WTC11 (cell line): ENCODE measurements around the gene GALR3. TPM values are rescaled to one million over a fixed set of nuclear protein-coding genes. Genes with fewer than 3 reads are reported as not detected.

Experiments
- CBFB ChIP-seq: sonication (generic); formaldehyde crosslinking; IDR thresholded peaks from 2 replicates; pipeline ENCODE4 v1.8.1; 2022; ENCODE audit warnings: mild to moderate bottlenecking, low read depth, missing genetic modification reagents
- CTCF ChIP-seq: fragments of 200-600 bp; IDR thresholded peaks from 2 replicates; pipeline ENCODE4 v1.8.0; 2022; ENCODE audit warnings: antibody characterized with exemption
- E2F5 ChIP-seq: sonication (generic); formaldehyde crosslinking; IDR thresholded peaks from 2 replicates; pipeline ENCODE4 v1.8.1; 2022; ENCODE audit warnings: mild to moderate bottlenecking, moderate library complexity, missing genetic modification reagents
- JUN ChIP-seq: sonication (generic); formaldehyde crosslinking; IDR thresholded peaks from 2 replicates; pipeline ENCODE4 v1.8.0; 2023; ENCODE audit warnings: mild to moderate bottlenecking, missing genetic modification reagents
- KAT7 ChIP-seq: sonication (generic); formaldehyde crosslinking; IDR thresholded peaks from 2 replicates; pipeline ENCODE4 v1.8.1; 2023; ENCODE audit warnings: missing genetic modification reagents, mild to moderate bottlenecking, borderline replicate concordance
- NFYB ChIP-seq: sonication (generic); formaldehyde crosslinking; conservative IDR thresholded peaks from 2 replicates; pipeline ENCODE4 v1.8.0; 2022; ENCODE audit warnings: low read depth, missing genetic modification reagents
- NR3C1 ChIP-seq: sonication (generic); formaldehyde crosslinking; conservative IDR thresholded peaks from 2 replicates; pipeline ENCODE4 v1.8.1; 2023; ENCODE audit warnings: low read depth, mild to moderate bottlenecking, missing genetic modification reagents
- PRDM15 ChIP-seq: sonication (generic); formaldehyde crosslinking; IDR thresholded peaks from 2 replicates; pipeline ENCODE4 v1.8.0; 2022; ENCODE audit warnings: missing genetic modification reagents
- SMAD3 ChIP-seq: sonication (generic); formaldehyde crosslinking; IDR thresholded peaks from 2 replicates; pipeline ENCODE4 v1.8.0; 2022; ENCODE audit warnings: missing genetic modification reagents, mild to moderate bottlenecking, borderline replicate concordance
- TEAD1 ChIP-seq: sonication (generic); formaldehyde crosslinking; IDR thresholded peaks from 2 replicates; pipeline ENCODE4 v1.8.0; 2022; ENCODE audit warnings: mild to moderate bottlenecking, missing genetic modification reagents
- ZNF121 ChIP-seq: sonication (generic); formaldehyde crosslinking; IDR thresholded peaks from 2 replicates; pipeline ENCODE4 v1.8.0; 2023; ENCODE audit warnings: missing genetic modification reagents
- ZNF138 ChIP-seq: sonication (generic); formaldehyde crosslinking; conservative IDR thresholded peaks from 2 replicates; pipeline ENCODE4 v1.8.1; 2022; ENCODE audit warnings: mild to moderate bottlenecking, moderate library complexity, missing genetic modification reagents
- ZNF232 ChIP-seq: sonication (generic); formaldehyde crosslinking; IDR thresholded peaks from 2 replicates; pipeline ENCODE4 v1.8.0; 2022; ENCODE audit warnings: mild to moderate bottlenecking, missing genetic modification reagents
- ZNF416 ChIP-seq: fragments of 250-450 bp; sonication (Bioruptor Pico); IDR thresholded peaks from 2 replicates; pipeline ENCODE4 v1.9.0; 2021; ENCODE audit warnings: mild to moderate bottlenecking, inconsistent platforms
- total RNA-seq: library from RNA; stranded (reverse); gene quantifications from 3 replicates; pipeline ENCODE4 v1.2.3, GENCODE V29; 2021
- TF ChIP-seq, protein P1 (sequence below): sonication (generic); formaldehyde crosslinking; IDR thresholded peaks from 2 replicates; pipeline ENCODE4 v1.8.0; 2023; ENCODE audit warnings: missing genetic modification reagents
- TF ChIP-seq, protein P2 (sequence below): sonication (generic); formaldehyde crosslinking; IDR thresholded peaks from 2 replicates; pipeline ENCODE4 v1.8.0; 2023; ENCODE audit warnings: missing genetic modification reagents, mild to moderate bottlenecking, borderline replicate concordance
- TF ChIP-seq, protein P3 (sequence below): sonication (generic); formaldehyde crosslinking; IDR thresholded peaks from 2 replicates; pipeline ENCODE4 v1.8.1; 2023; ENCODE audit warnings: mild to moderate bottlenecking, missing genetic modification reagents
- TF ChIP-seq, protein P4 (sequence below): fragments of 250-450 bp; sonication (Bioruptor Pico); conservative IDR thresholded peaks from 2 replicates; pipeline ENCODE4 v1.9.0; 2021; ENCODE audit warnings: mild to moderate bottlenecking
- TF ChIP-seq, protein P5 (sequence below): sonication (generic); formaldehyde crosslinking; IDR thresholded peaks from 2 replicates; pipeline ENCODE4 v1.8.0; 2023; ENCODE audit warnings: mild to moderate bottlenecking, missing genetic modification reagents

The GALR3 gene
- total RNA-seq, 1 experiment from 2014 or later = 0.79 TPM

GRCh38 chr22:37818409-37819104, 4.6 kb upstream of the GALR3 start (continued):
- TF ChIP-seq E2F5 (CRISPR knock-in tag) (peak; percentile 71; the same call in 1 of the 2 replicates), KAT7 (CRISPR knock-in tag) (no peak), CTCF (no peak), CBFB (CRISPR knock-in tag) (no peak), TEAD1 (peak; percentile 78; the same call in 1 of the 2 replicates), NFYB (CRISPR knock-in tag) (0 out of 2 replicates have a peak, but pooled peaks have one; percentile 23), ZNF416 (CRISPR knock-in tag) (0 out of 2 replicates have a peak, but pooled peaks have one; percentile 58), ZNF232 (CRISPR knock-in tag) (peak; percentile 59; the same call in 1 of the 2 replicates), ZNF121 (no peak; the same call in 1 of the 2 replicates), SMAD3 (peak; percentile 91), NR3C1 (CRISPR knock-in tag) (peak; percentile 87; the same call in 1 of the 2 replicates), ZNF138 (CRISPR knock-in tag) (peak; percentile 92; the same call in 1 of the 2 replicates), JUN (CRISPR knock-in tag) (peak; percentile 58), PRDM15 (CRISPR knock-in tag) (peak; percentile 39; the same call in 1 of the 2 replicates)
- TF ChIP-seq, protein P1, sequence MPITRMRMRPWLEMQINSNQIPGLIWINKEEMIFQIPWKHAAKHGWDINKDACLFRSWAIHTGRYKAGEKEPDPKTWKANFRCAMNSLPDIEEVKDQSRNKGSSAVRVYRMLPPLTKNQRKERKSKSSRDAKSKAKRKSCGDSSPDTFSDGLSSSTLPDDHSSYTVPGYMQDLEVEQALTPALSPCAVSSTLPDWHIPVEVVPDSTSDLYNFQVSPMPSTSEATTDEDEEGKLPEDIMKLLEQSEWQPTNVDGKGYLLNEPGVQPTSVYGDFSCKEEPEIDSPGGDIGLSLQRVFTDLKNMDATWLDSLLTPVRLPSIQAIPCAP (CRISPR knock-in tag) = peak; percentile 87
- TF ChIP-seq, protein P2, sequence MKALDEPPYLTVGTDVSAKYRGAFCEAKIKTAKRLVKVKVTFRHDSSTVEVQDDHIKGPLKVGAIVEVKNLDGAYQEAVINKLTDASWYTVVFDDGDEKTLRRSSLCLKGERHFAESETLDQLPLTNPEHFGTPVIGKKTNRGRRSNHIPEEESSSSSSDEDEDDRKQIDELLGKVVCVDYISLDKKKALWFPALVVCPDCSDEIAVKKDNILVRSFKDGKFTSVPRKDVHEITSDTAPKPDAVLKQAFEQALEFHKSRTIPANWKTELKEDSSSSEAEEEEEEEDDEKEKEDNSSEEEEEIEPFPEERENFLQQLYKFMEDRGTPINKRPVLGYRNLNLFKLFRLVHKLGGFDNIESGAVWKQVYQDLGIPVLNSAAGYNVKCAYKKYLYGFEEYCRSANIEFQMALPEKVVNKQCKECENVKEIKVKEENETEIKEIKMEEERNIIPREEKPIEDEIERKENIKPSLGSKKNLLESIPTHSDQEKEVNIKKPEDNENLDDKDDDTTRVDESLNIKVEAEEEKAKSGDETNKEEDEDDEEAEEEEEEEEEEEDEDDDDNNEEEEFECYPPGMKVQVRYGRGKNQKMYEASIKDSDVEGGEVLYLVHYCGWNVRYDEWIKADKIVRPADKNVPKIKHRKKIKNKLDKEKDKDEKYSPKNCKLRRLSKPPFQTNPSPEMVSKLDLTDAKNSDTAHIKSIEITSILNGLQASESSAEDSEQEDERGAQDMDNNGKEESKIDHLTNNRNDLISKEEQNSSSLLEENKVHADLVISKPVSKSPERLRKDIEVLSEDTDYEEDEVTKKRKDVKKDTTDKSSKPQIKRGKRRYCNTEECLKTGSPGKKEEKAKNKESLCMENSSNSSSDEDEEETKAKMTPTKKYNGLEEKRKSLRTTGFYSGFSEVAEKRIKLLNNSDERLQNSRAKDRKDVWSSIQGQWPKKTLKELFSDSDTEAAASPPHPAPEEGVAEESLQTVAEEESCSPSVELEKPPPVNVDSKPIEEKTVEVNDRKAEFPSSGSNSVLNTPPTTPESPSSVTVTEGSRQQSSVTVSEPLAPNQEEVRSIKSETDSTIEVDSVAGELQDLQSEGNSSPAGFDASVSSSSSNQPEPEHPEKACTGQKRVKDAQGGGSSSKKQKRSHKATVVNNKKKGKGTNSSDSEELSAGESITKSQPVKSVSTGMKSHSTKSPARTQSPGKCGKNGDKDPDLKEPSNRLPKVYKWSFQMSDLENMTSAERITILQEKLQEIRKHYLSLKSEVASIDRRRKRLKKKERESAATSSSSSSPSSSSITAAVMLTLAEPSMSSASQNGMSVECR (CRISPR knock-in tag) = peak; percentile 90; the same call in 1 of the 2 replicates
- TF ChIP-seq, protein P3, sequence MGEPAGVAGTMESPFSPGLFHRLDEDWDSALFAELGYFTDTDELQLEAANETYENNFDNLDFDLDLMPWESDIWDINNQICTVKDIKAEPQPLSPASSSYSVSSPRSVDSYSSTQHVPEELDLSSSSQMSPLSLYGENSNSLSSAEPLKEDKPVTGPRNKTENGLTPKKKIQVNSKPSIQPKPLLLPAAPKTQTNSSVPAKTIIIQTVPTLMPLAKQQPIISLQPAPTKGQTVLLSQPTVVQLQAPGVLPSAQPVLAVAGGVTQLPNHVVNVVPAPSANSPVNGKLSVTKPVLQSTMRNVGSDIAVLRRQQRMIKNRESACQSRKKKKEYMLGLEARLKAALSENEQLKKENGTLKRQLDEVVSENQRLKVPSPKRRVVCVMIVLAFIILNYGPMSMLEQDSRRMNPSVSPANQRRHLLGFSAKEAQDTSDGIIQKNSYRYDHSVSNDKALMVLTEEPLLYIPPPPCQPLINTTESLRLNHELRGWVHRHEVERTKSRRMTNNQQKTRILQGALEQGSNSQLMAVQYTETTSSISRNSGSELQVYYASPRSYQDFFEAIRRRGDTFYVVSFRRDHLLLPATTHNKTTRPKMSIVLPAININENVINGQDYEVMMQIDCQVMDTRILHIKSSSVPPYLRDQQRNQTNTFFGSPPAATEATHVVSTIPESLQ (CRISPR knock-in tag) = no peak
- TF ChIP-seq, protein P4, sequence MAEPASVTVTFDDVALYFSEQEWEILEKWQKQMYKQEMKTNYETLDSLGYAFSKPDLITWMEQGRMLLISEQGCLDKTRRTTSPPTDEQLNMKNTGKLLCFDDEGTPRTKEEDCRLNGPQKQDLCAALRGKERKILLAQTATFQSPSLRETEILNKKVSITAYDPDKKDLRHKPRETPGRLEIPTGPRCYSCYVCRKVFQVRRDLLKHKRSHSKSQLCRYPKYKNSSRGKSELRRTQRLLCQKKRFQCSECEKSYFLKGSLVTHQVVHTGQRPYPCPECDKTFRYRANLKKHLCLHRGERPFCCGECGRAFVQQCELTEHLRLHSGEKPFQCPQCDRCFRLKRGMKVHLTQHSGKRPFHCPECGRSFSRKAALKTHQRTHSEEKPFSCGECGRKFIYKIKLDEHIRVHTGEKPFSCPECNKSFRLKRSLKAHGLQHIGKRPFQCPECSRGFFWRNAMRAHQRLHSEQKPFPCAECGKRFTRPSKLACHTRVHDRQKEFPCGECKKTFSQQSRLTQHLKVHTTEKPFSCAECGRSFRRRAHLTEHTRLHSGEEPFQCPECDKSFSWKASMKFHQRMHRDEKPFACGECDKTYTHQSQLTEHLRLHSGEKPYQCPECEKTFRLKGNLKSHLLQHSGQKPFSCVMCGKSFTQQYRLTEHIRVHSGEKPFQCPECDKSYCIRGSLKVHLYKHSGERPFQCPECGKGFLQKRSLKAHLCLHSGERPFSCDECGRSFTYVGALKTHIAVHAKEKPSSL = no peak
- TF ChIP-seq, protein P5, sequence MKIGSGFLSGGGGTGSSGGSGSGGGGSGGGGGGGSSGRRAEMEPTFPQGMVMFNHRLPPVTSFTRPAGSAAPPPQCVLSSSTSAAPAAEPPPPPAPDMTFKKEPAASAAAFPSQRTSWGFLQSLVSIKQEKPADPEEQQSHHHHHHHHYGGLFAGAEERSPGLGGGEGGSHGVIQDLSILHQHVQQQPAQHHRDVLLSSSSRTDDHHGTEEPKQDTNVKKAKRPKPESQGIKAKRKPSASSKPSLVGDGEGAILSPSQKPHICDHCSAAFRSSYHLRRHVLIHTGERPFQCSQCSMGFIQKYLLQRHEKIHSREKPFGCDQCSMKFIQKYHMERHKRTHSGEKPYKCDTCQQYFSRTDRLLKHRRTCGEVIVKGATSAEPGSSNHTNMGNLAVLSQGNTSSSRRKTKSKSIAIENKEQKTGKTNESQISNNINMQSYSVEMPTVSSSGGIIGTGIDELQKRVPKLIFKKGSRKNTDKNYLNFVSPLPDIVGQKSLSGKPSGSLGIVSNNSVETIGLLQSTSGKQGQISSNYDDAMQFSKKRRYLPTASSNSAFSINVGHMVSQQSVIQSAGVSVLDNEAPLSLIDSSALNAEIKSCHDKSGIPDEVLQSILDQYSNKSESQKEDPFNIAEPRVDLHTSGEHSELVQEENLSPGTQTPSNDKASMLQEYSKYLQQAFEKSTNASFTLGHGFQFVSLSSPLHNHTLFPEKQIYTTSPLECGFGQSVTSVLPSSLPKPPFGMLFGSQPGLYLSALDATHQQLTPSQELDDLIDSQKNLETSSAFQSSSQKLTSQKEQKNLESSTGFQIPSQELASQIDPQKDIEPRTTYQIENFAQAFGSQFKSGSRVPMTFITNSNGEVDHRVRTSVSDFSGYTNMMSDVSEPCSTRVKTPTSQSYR (CRISPR knock-in tag) = peak; percentile 80
